T-helper 17 cell (primary cell): Measurements from ENCODE around the gene TP53I13. TPM values are rescaled to one million over a fixed set of nuclear protein-coding genes. Genes with fewer than 3 reads are reported as not detected.
A peak's percentile ranks its signal among the peaks of the same experiment; 100 is the strongest.

Experiments
- ATAC-seq: fragments of 150-1000 bp; cut with Tn5 transposase; 2 replicates; pipeline ENCODE4 v1.10.0; 2021; ENCODE audit warnings: mild to moderate bottlenecking, moderate library complexity
- DNase-seq, 3 donors: peaks; one replicate each; pipeline versions ENCODE4 v3.0.0 to v3.0.0-alpha.2; 2020 to 2021
- H3K9me3 ChIP-seq: one replicate; pipeline ENCODE4 v1.7.0; 2013; ENCODE audit warnings: low read length, mild to moderate bottlenecking; ENCODE audit not compliant: control insufficient read depth, poor library complexity, severe bottlenecking
- H3K27ac Mint-ChIP-seq: one replicate; pipeline ENCODE4 v1.8.0; 2022; ENCODE audit warnings: mild to moderate bottlenecking, moderate library complexity, mixed read lengths
- H3K27me3 Mint-ChIP-seq: one replicate; pipeline ENCODE4 v1.8.0; 2022; ENCODE audit warnings: mixed read lengths
- H3K36me3 Mint-ChIP-seq: one replicate; pipeline ENCODE4 v1.8.0; 2022; ENCODE audit warnings: low read depth, mixed read lengths
- H3K4me1 Mint-ChIP-seq: one replicate; pipeline ENCODE4 v1.8.0; 2022; ENCODE audit warnings: mild to moderate bottlenecking, mixed read lengths
- H3K4me3 Mint-ChIP-seq: one replicate; pipeline ENCODE4 v1.8.0; 2022; ENCODE audit warnings: mild to moderate bottlenecking, moderate library complexity, mixed read lengths
- total RNA-seq, 4 donors: library from RNA in 2 of 4; stranded (reverse) in 2 of 4; gene quantifications; one replicate each; pipeline ENCODE4 v1.2.3 and lab custom pipeline; 2022 to 2026

Gene TP53I13
- total RNA-seq, 2 donors from 2014 or later: 92.2 to 98.6 TPM

GRCh38 chr17:29588562-29589411, 20.3 kb downstream of the TP53I13 start:
- no peaks in the 10 kb centered on the region for H3K9me3 ChIP-seq
- peak; percentile 18 for ATAC-seq
- Mint-ChIP-seq H3K4me1 (peaks cover 59% of the 10 kb centered on the region), H3K36me3 (no peaks in the 10 kb centered on the region), H3K4me3 (peak overlapping the region; percentile 93), H3K27me3 (no peaks in the 10 kb centered on the region), H3K27ac (peak overlapping the region; percentile 83)
- DNase-seq: peak in 1 of 3 donors; percentile 28

GRCh38 chr17:29589524-29590410, 21.3 kb downstream of the TP53I13 start, which contains the start of gene GIT1:
Gene GIT1, minus strand, starts transcription at chr17:29589648. Its CDS starts 270 bp downstream, at chr17:29589378.
- H3K27ac Mint-ChIP-seq: peak within 1 kb of the TSS; percentile 83
- H3K4me3 Mint-ChIP-seq: peak within 1 kb of the TSS; percentile 93
- DNase-seq (peak; percentile 81 to 90 (median 83)), ATAC-seq (peak; percentile 87)
- H3K4me1 Mint-ChIP-seq: peaks cover 52% of the 10 kb centered on the region
- no peaks in the 10 kb centered on the region for H3K9me3 ChIP-seq
- no peaks in the 10 kb centered on the region for H3K27me3 Mint-ChIP-seq
- H3K36me3 Mint-ChIP-seq: no peaks in the 10 kb centered on the region

DNA sequence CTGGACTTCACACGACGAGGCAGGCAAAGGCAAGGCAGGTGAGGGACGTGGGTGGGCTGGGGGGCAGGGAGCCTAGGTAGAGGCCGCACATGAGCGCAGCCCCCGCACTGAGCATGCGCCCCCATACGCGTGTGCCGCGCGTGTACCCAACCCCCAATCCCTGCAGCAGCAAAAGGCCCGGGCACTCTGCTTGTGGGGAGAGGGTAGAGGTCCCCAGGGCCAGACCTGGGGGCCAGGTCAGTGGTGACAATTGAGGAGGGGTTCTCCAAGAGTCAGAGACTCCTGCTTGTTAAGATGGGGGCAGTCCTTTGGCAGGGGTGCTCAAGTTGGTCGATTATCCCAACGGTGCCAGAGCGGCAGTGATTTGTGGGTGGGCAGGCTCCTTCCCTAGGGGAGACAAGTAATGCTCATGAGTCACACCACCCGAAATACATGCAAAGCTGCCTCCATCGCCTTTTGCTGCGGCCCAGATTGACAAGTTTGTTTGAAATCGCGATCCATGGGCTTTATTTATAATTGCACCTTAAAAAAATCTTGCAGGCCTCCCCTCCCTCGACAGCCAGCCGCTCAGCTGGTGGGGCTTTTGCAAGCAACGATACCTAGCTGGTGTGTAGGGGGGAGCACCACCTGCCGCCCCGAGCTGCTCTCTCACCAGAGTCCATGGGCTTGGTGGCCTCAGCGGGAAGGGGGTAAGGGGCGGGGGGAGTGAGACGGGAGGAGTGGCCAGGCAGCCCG, 22.1 kb downstream of the TP53I13 start:
- Mint-ChIP-seq H3K27me3 (no peaks in the 10 kb centered on the region), H3K4me3 (peak overlapping the region; percentile 89), H3K4me1 (peaks cover 46% of the 10 kb centered on the region), H3K36me3 (no peaks in the 10 kb centered on the region), H3K27ac (peak overlapping the region; percentile 57)
- ATAC-seq (no peak), DNase-seq (no peak)
- H3K9me3 ChIP-seq: no peaks in the 10 kb centered on the region

GRCh38 chr17:29591146-29591736, 22.7 kb downstream of the TP53I13 start:
- Mint-ChIP-seq H3K27ac (no peak overlapping the region), H3K4me1 (peaks cover 43% of the 10 kb centered on the region), H3K36me3 (no peaks in the 10 kb centered on the region), H3K4me3 (peak overlapping the region; percentile 89), H3K27me3 (no peaks in the 10 kb centered on the region)
- DNase-seq (no peak), ATAC-seq (no peak)
- H3K9me3 ChIP-seq: no peaks in the 10 kb centered on the region

- peak; percentile 71 to 75 (median 75) for DNase-seq
- peaks cover 36% of the 10 kb centered on the region for H3K4me1 Mint-ChIP-seq
Observed at GRCh38 chr17:29591737-29592608, 23.5 kb downstream of the TP53I13 start.

GRCh38 chr17:29592850-29593551, 24.5 kb downstream of the TP53I13 start, which contains the start of gene ANKRD13B:
Gene ANKRD13B, plus strand, starts transcription at chr17:29593132. Its CDS starts 490 bp downstream, at chr17:29593622.
- DNase-seq (no peak), ATAC-seq (peak; percentile 11)
- Mint-ChIP-seq H3K27me3 (no peaks in the 10 kb centered on the region), H3K36me3 (no peaks in the 10 kb centered on the region), H3K27ac (no peak within 1 kb of the TSS), H3K4me3 (peak within 1 kb of the TSS; percentile 89), H3K4me1 (peaks cover 28% of the 10 kb centered on the region)
- H3K9me3 ChIP-seq: no peaks in the 10 kb centered on the region

More at GRCh38 chr17:29591737-29592608, 23.5 kb downstream of the TP53I13 start:
- ATAC-seq: peak; percentile 44
- no peak overlapping the region for H3K27ac Mint-ChIP-seq
- no peaks in the 10 kb centered on the region for H3K27me3 Mint-ChIP-seq
- H3K4me3 Mint-ChIP-seq: peak overlapping the region; percentile 89
- H3K36me3 Mint-ChIP-seq: no peaks in the 10 kb centered on the region
- no peaks in the 10 kb centered on the region for H3K9me3 ChIP-seq

- peak in 1 of 3 donors; percentile 13 for DNase-seq
- H3K4me1 Mint-ChIP-seq: peaks cover 21% of the 10 kb centered on the region
- H3K27ac Mint-ChIP-seq: no peak overlapping the region
- H3K36me3 Mint-ChIP-seq: no peaks in the 10 kb centered on the region
- H3K9me3 ChIP-seq: no peaks in the 10 kb centered on the region
- H3K4me3 Mint-ChIP-seq: peak overlapping the region; percentile 75
- no peak for ATAC-seq
- H3K27me3 Mint-ChIP-seq: no peaks in the 10 kb centered on the region
Observed at GRCh38 chr17:29593591-29594518, 25.4 kb downstream of the TP53I13 start.

DNA sequence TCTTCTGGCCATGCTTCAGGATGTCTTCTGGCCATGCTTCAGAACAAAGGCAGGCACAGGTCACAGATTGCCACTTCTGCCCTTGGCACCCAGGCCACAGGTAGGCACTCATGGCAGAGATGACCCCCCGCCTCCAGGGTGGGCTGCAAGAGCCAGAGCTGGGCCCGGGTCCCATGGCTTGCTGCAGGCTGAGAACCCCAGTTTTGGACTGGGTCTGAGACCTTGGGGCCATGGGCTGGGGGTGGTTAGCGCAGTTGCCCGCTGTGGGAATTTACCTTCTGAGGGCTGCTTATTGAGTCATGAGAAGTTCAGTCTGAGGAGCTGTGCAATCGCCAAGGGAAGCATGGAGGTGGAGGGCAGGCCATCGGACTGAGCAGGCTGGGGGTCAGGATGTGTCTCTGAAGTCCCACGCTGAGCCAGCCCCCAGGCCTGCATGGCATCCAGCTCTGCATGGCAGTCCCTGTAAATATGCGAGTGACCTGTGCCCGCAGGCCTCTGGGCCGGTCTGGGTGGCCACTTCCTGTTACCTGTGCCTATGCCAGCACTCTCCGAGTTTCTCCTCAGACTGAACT, 26.1 kb downstream of the TP53I13 start:
- H3K36me3 Mint-ChIP-seq: no peaks in the 10 kb centered on the region
- ATAC-seq (no peak), DNase-seq (no peak)
- H3K4me1 Mint-ChIP-seq: peaks cover 21% of the 10 kb centered on the region
- peak overlapping the region; percentile 75 for H3K4me3 Mint-ChIP-seq
- H3K27ac Mint-ChIP-seq: no peak overlapping the region
- no peaks in the 10 kb centered on the region for H3K9me3 ChIP-seq
- H3K27me3 Mint-ChIP-seq: no peaks in the 10 kb centered on the region

DNA sequence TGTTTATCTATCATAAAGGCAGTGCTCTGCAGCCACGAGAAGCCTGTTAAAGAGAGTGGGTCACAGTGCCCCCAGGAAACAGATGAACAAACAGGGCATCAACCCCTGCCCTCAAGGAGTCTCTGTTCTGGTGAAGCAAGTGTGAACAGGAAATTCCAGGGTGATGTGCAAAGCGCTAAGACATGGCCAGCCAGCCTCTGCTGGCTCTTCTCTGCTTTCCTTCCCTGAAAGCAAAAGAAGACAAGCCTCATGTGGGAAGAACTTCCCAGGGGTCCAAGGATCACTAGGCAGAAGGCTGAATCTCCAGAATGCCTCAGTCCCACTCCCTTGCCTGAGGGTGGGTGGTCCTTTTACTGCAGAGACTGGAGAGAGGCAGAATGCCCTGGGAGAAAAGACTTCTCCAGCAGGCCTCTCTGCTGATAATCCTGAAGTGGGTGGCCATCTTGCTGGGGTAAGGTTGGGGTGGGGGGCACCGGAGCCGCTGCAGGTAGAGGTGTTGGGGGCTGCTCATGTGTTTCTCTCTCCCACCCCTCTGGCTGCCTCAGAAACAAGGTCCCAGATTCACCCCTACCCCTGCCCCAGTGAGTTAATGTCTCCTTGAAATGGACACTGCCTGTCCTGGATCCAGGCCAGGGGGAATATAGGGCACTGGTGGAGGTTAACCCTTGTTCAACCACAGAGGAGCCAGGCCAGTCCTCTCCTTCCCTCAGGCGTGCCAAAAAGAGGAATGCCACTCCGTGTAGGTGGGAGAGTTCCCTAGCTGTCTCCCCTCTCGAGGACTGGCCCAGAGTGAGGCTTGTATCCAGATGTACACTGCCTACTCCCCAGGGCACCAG, 26.8 kb downstream of the TP53I13 start:
- Mint-ChIP-seq H3K27ac (no peak overlapping the region), H3K27me3 (no peaks in the 10 kb centered on the region), H3K4me1 (peaks cover 19% of the 10 kb centered on the region), H3K36me3 (no peaks in the 10 kb centered on the region), H3K4me3 (peak overlapping the region; percentile 75)
- H3K9me3 ChIP-seq: no peaks in the 10 kb centered on the region
- no peak for ATAC-seq
- DNase-seq: no peak
